HG03108 (cell line): ENCODE data around the gene TEX13B.

ENCODE experiments used
- ATAC-seq: cut with Tn5 transposase; IDR thresholded peaks from one replicate; pipeline ENCODE4 v1.9.1; 2021; ENCODE audit warnings: moderate library complexity; ENCODE audit not compliant: unreplicated experiment

Gene TEX13B

GRCh38 chrX:107936434-107936730 lies 45.8 kb downstream of the TEX13B start:
- no peak for ATAC-seq

GRCh38 chrX:107935664-107936433 lies 46.3 kb downstream of the TEX13B start:
- no peak for ATAC-seq

- ATAC-seq, result no peak
Observed at GRCh38 chrX:107935200-107935599, 47.0 kb downstream of the TEX13B start.

- ATAC-seq, result no peak
Observed at GRCh38 chrX:107934262-107934661, 47.9 kb downstream of the TEX13B start.
